Epithelial cell of esophagus (primary cell): ENCODE data around the gene C3orf49.
A peak's percentile ranks its signal among the peaks of the same experiment; 100 is the strongest.

Source experiments
- DNase-seq: peaks from one replicate; pipeline ENCODE4 v3.0.0; 2010; ENCODE audit warnings: low read depth
- H3K4me3 ChIP-seq: 2 replicates; pipeline ENCODE4 v1.5.1; 2011; ENCODE audit warnings: mild to moderate bottlenecking, low read length, control low read depth
- CTCF ChIP-seq: IDR thresholded peaks from 2 replicates; pipeline ENCODE4 v1.5.1; 2011; ENCODE audit warnings: low read depth, mild to moderate bottlenecking, low read length, control low read depth, inconsistent platforms; ENCODE audit not compliant: insufficient read depth; ENCODE audit errors: missing control alignments

C3orf49 gene

GRCh38 chr3:63819151-63819398 lies at the start of gene C3orf49:
TSS of gene C3orf49 (plus strand) at chr3:63819299. CDS start at chr3:63819472, 173 bp downstream.
- H3K4me3 ChIP-seq = no peak within 1 kb of the TSS
- no peak for TF ChIP-seq CTCF
- DNase-seq = no peak

- no peak overlapping the region for H3K4me3 ChIP-seq
- peak; percentile 16 for DNase-seq
- TF ChIP-seq CTCF = no peak
Observed at GRCh38 chr3:63774781-63775180, 44.3 kb upstream of the C3orf49 start.

GRCh38 chr3:63779227-63779626 lies 39.9 kb upstream of the C3orf49 start:
- no peak for TF ChIP-seq CTCF
- no peak for DNase-seq
- no peak overlapping the region for H3K4me3 ChIP-seq

GRCh38 chr3:63791974-63792373 lies 27.1 kb upstream of the C3orf49 start:
- H3K4me3 ChIP-seq = no peak overlapping the region
- peak; percentile 84 for DNase-seq
- peak; percentile 67 for TF ChIP-seq CTCF

GRCh38 chr3:63795438-63795837 lies 23.7 kb upstream of the C3orf49 start:
- H3K4me3 ChIP-seq = no peak overlapping the region
- peak; percentile 81 for DNase-seq
- no peak for TF ChIP-seq CTCF

- no peak for DNase-seq
- no peak for TF ChIP-seq CTCF
- H3K4me3 ChIP-seq = no peak overlapping the region
Observed at GRCh38 chr3:63798544-63798943, 20.6 kb upstream of the C3orf49 start.

- DNase-seq = no peak
- TF ChIP-seq CTCF = no peak
- no peak overlapping the region for H3K4me3 ChIP-seq
Observed at GRCh38 chr3:63798949-63799348, 20.1 kb upstream of the C3orf49 start.
